H9 (cell line): ENCODE results near the gene NHSL1. TPM values are rescaled to one million over a fixed set of nuclear protein-coding genes. Genes with fewer than 3 reads are reported as not detected.

ENCODE experiments used
- DNase-seq: peaks from one replicate; pipeline ENCODE4 v3.0.0-alpha.2; 2017
- H2AFZ ChIP-seq: one replicate; pipeline ENCODE4 v1.6.1; 2013; ENCODE audit warnings: mild to moderate bottlenecking, low read length, control low read depth, moderate library complexity
- H2AK5ac ChIP-seq: 2 replicates; pipeline ENCODE4 v1.6.1; 2013; ENCODE audit warnings: low read length, control low read depth, mixed read lengths; ENCODE audit not compliant: insufficient read length
- H2BK120ac ChIP-seq: one replicate; pipeline ENCODE4 v1.6.1; 2013; ENCODE audit warnings: low read depth, mild to moderate bottlenecking, low read length, control low read depth, inconsistent platforms; ENCODE audit not compliant: poor library complexity, severe bottlenecking
- H2BK12ac ChIP-seq: 2 replicates; pipeline ENCODE4 v1.6.1; 2013; ENCODE audit warnings: low read length, control low read depth, mixed read lengths, low read depth; ENCODE audit not compliant: insufficient read length
- H2BK15ac ChIP-seq: 2 replicates; pipeline ENCODE4 v1.6.1; 2013; ENCODE audit warnings: low read depth, low read length, control low read depth
- H2BK20ac ChIP-seq: one replicate; pipeline ENCODE4 v1.6.1; 2013; ENCODE audit warnings: low read depth, mild to moderate bottlenecking, low read length, control low read depth, inconsistent platforms; ENCODE audit not compliant: poor library complexity, severe bottlenecking
- H2BK5ac ChIP-seq: 2 replicates; pipeline ENCODE4 v1.6.1; 2013; ENCODE audit warnings: low read length, control low read depth, mixed read lengths; ENCODE audit not compliant: insufficient read length
- H3K14ac ChIP-seq: 2 replicates; pipeline ENCODE4 v1.6.1; 2013; ENCODE audit warnings: low read length, control low read depth; ENCODE audit not compliant: insufficient read depth
- H3K18ac ChIP-seq: 2 replicates; pipeline ENCODE4 v1.6.1; 2013; ENCODE audit warnings: low read depth, mild to moderate bottlenecking, mixed read lengths, low read length, control low read depth; ENCODE audit not compliant: insufficient read length
- H3K23ac ChIP-seq: 2 replicates; pipeline ENCODE4 v1.6.1; 2013; ENCODE audit warnings: low read length, control low read depth, mixed read lengths, low read depth; ENCODE audit not compliant: insufficient read length
- H3K23me2 ChIP-seq: 2 replicates; pipeline ENCODE4 v1.6.1; 2013; ENCODE audit warnings: low read depth, mild to moderate bottlenecking, mixed read lengths, low read length, control low read depth; ENCODE audit not compliant: insufficient read length, poor library complexity, severe bottlenecking
- H3K27ac ChIP-seq: 2 replicates; pipeline ENCODE4 v1.5.1; 2013; ENCODE audit warnings: low read length, control low read depth, mixed read lengths, low read depth; ENCODE audit not compliant: insufficient read length
- H3K27me3 ChIP-seq: 2 replicates; pipeline ENCODE4 v1.6.1; 2013; ENCODE audit warnings: low read length, control low read depth, inconsistent platforms; ENCODE audit not compliant: insufficient read depth
- H3K4ac ChIP-seq: 2 replicates; pipeline ENCODE4 v1.6.1; 2013; ENCODE audit warnings: low read depth, mild to moderate bottlenecking, control low read depth, inconsistent platforms, low read length, moderate library complexity
- H3K4me1 ChIP-seq: 2 replicates; pipeline ENCODE4 v1.6.1; 2013; ENCODE audit warnings: low read length, control low read depth, inconsistent platforms; ENCODE audit not compliant: insufficient read depth
- H3K4me2 ChIP-seq: 2 replicates; pipeline ENCODE4 v1.6.1; 2013; ENCODE audit warnings: low read length, control low read depth, mixed read lengths; ENCODE audit not compliant: insufficient read length, insufficient read depth
- H3K56ac ChIP-seq: 2 replicates; pipeline ENCODE4 v1.6.1; 2013; ENCODE audit warnings: low read depth, mild to moderate bottlenecking, mixed read lengths, low read length, control low read depth; ENCODE audit not compliant: insufficient read length
- H3K79me1 ChIP-seq: 2 replicates; pipeline ENCODE4 v1.6.1; 2013; ENCODE audit warnings: low read depth, mild to moderate bottlenecking, moderate library complexity, low read length, control low read depth, inconsistent platforms; ENCODE audit not compliant: insufficient read depth, poor library complexity, severe bottlenecking
- H3K79me2 ChIP-seq: 2 replicates; pipeline ENCODE4 v1.6.1; 2013; ENCODE audit warnings: low read length, control low read depth, inconsistent platforms; ENCODE audit not compliant: insufficient read depth
- H3K9ac ChIP-seq: 2 replicates; pipeline ENCODE4 v1.6.1; 2013; ENCODE audit warnings: low read length, control low read depth, mixed read lengths; ENCODE audit not compliant: insufficient read length; ENCODE audit errors: extremely low read depth
- H3K9me3 ChIP-seq: one replicate; pipeline ENCODE4 v1.6.1; 2013; ENCODE audit warnings: low read depth, low read length, inconsistent platforms; ENCODE audit not compliant: control insufficient read depth
- H3T11ph ChIP-seq: one replicate; pipeline ENCODE4 v1.6.1; 2013; ENCODE audit warnings: mild to moderate bottlenecking, low read length, control low read depth, inconsistent platforms
- H4K20me1 ChIP-seq: one replicate; pipeline ENCODE4 v1.6.1; 2013; ENCODE audit not compliant: control insufficient read depth, insufficient read length, insufficient read depth
- H4K5ac ChIP-seq: 2 replicates; pipeline ENCODE4 v1.6.1; 2013; ENCODE audit warnings: low read depth, mild to moderate bottlenecking, mixed read lengths, low read length, control low read depth; ENCODE audit not compliant: insufficient read length
- H4K8ac ChIP-seq: replicated peaks from 2 replicates; pipeline ENCODE4 v1.6.1; 2013; ENCODE audit warnings: low read length, control low read depth, mixed read lengths, low read depth; ENCODE audit not compliant: insufficient read length
- H4K91ac ChIP-seq: 2 replicates; pipeline ENCODE4 v1.6.1; 2013; ENCODE audit warnings: low read depth, mild to moderate bottlenecking, moderate library complexity, mixed read lengths, low read length, control low read depth; ENCODE audit not compliant: insufficient read length
- H3K27ac Mint-ChIP-seq, 3 experiments: 2 replicates in 2 of 3; 3 replicates in 1 of 3; pipeline ENCODE4 v1.8.0; 2020 to 2021; ENCODE audit warnings: mixed read lengths in 3 of 3, mild to moderate bottlenecking in 1 of 3, moderate library complexity in 1 of 3
- H3K27me3 Mint-ChIP-seq: 2 replicates; pipeline ENCODE4 v1.8.0; 2021; ENCODE audit warnings: low read depth, mild to moderate bottlenecking, moderate library complexity, mixed read lengths
- H3K36me3 Mint-ChIP-seq, 3 experiments: 2 replicates in 2 of 3; 3 replicates in 1 of 3; pipeline ENCODE4 v1.8.0; 2020 to 2021; ENCODE audit warnings: low read depth in 3 of 3, mixed read lengths in 3 of 3; ENCODE audit not compliant: insufficient read depth in 1 of 3
- H3K4me1 Mint-ChIP-seq, 2 experiments: 2 replicates each; pipeline ENCODE4 v1.8.0; 2020; ENCODE audit warnings: mixed read lengths in 2 of 2
- H3K4me3 Mint-ChIP-seq, 2 experiments: 2 replicates in 1 of 2; 3 replicates in 1 of 2; pipeline ENCODE4 v1.8.0; 2020 to 2021; ENCODE audit warnings: mild to moderate bottlenecking in 2 of 2, mixed read lengths in 2 of 2, moderate library complexity in 1 of 2
- H3K9me3 Mint-ChIP-seq, 2 experiments: 2 replicates in 1 of 2; 3 replicates in 1 of 2; pipeline ENCODE4 v1.8.0; 2020; ENCODE audit warnings: mild to moderate bottlenecking in 2 of 2, mixed read lengths in 2 of 2, moderate library complexity in 1 of 2
- WGBS: extraction: QIAGEN DNeasy Blood & Tissue Kit; methylation state at CpG from one replicate; pipeline ENCODE4 v1.1.7; 2013; ENCODE audit warnings: missing lambda C conversion rate, low lambda C conversion rate, mixed read lengths; ENCODE audit not compliant: insufficient read length; ENCODE audit errors: extremely low coverage; 5-methylcytosine and 5-hydroxymethylcytosine counted together
- total RNA-seq: library from RNA; stranded (reverse); gene quantifications from 2 replicates; pipeline ENCODE4 v1.2.1, GENCODE V29; 2021
- TF ChIP-seq, protein P1 (sequence below): fragments of 200-600 bp; sonication (generic); conservative IDR thresholded peaks from 3 replicates; pipeline ENCODE4 v1.8.0; 2021; ENCODE audit warnings: antibody characterized with exemption, mild to moderate bottlenecking

The NHSL1 gene
- total RNA-seq, 1 experiment from 2014 or later: 28.7 TPM

DNA sequence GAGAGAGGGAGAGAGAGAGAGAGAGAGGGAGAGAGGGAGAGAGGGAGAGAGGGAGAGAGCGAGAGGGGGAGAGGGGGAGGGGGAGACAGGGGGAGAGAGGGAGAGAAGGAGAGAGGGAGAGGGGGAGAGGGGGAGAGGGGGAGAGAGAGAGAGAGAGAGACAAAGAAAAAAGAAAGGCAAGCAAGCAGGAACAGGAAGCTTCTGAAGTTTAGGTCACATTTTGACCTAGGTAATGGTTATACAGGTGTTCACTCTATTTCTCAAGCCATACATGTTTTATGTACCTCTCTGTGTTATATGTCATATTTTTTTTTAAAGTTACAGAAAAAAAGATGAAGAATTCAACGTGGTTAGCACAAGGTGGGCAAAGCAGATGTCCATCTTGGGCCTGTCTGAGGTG is 9.4 kb downstream of the NHSL1 start:
- H2BK120ac ChIP-seq: no peak overlapping the region
- no peak overlapping the region for H3T11ph ChIP-seq
- no peak overlapping the region for H2BK12ac ChIP-seq
- H4K91ac ChIP-seq: no peak overlapping the region
- no peak overlapping the region for H2AK5ac ChIP-seq
- H3K4me2 ChIP-seq: no peak overlapping the region
- no peak overlapping the region for H3K27ac ChIP-seq
- H3K4me1 Mint-ChIP-seq: peaks cover 67 to 68% of the 10 kb centered on the region in 2 experiments
- H2BK20ac ChIP-seq: no peak overlapping the region
- no peak overlapping the region for H3K4me3 Mint-ChIP-seq
- no peak overlapping the region for H3K56ac ChIP-seq
- no peaks in the 10 kb centered on the region for H4K20me1 ChIP-seq
- no peaks in the 10 kb centered on the region for H3K79me2 ChIP-seq
- peaks cover 7% of the 10 kb centered on the region; the same call in 1 of the 2 replicates for H3K4me1 ChIP-seq
- no peak overlapping the region for H3K18ac ChIP-seq
- H2BK5ac ChIP-seq: no peak overlapping the region
- H4K5ac ChIP-seq: no peak overlapping the region
- WGBS: no CpG with 5 or more reads among the region's 2 CpGs
- no peak overlapping the region for H3K4ac ChIP-seq
- no peaks in the 10 kb centered on the region for H3K79me1 ChIP-seq
- no peaks in the 10 kb centered on the region for H3K9me3 ChIP-seq
- no peak overlapping the region for H2AFZ ChIP-seq
- no peak overlapping the region for H3K9ac ChIP-seq
- peaks cover 3% of the 10 kb centered on the region for H3K23me2 ChIP-seq
- no peak for DNase-seq
- H3K23ac ChIP-seq: no peak overlapping the region
- H3K9me3 Mint-ChIP-seq: no peaks in the 10 kb centered on the region
- H2BK15ac ChIP-seq: no peak overlapping the region
- H3K14ac ChIP-seq: no peak overlapping the region
- TF ChIP-seq, protein P1, sequence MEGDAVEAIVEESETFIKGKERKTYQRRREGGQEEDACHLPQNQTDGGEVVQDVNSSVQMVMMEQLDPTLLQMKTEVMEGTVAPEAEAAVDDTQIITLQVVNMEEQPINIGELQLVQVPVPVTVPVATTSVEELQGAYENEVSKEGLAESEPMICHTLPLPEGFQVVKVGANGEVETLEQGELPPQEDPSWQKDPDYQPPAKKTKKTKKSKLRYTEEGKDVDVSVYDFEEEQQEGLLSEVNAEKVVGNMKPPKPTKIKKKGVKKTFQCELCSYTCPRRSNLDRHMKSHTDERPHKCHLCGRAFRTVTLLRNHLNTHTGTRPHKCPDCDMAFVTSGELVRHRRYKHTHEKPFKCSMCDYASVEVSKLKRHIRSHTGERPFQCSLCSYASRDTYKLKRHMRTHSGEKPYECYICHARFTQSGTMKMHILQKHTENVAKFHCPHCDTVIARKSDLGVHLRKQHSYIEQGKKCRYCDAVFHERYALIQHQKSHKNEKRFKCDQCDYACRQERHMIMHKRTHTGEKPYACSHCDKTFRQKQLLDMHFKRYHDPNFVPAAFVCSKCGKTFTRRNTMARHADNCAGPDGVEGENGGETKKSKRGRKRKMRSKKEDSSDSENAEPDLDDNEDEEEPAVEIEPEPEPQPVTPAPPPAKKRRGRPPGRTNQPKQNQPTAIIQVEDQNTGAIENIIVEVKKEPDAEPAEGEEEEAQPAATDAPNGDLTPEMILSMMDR: no peak
- peaks cover 0 to 13% (median 0%) of the 10 kb centered on the region in 3 experiments; a peak in 3 of 7 replicates for H3K36me3 Mint-ChIP-seq
- H3K27me3 ChIP-seq: no peaks in the 10 kb centered on the region
- H3K27me3 Mint-ChIP-seq: no peaks in the 10 kb centered on the region
- H3K27ac Mint-ChIP-seq: no peak overlapping the region; a peak in 1 of 7 replicates
- H4K8ac ChIP-seq: no peak overlapping the region
